Measurements from ENCODE around the gene FOCAD.

The FOCAD gene

GRCh38 chr9:20791682-20792081 lies 107.6 kb downstream of the FOCAD start:
- DNase-seq, result no peak

GRCh38 chr9:20804489-20805250 lies 120.6 kb downstream of the FOCAD start:
- no peak for DNase-seq

GRCh38 chr9:20805766-20806165 lies 121.7 kb downstream of the FOCAD start:
- peak in 1 of 2 experiments; percentile 33 for DNase-seq

GRCh38 chr9:20808002-20808401 lies 123.9 kb downstream of the FOCAD start:
- no peak for DNase-seq

GRCh38 chr9:20811872-20812271 lies 127.8 kb downstream of the FOCAD start:
- no peak for DNase-seq

- DNase-seq, result no peak
Observed at GRCh38 chr9:20815923-20816703, 132.1 kb downstream of the FOCAD start.

- no peak for DNase-seq
Observed at GRCh38 chr9:20823051-20823450, 139.0 kb downstream of the FOCAD start.

- no peak for DNase-seq
Observed at GRCh38 chr9:20831028-20831427, 147.0 kb downstream of the FOCAD start.

- no peak for DNase-seq
Observed at GRCh38 chr9:20832775-20833174, 148.7 kb downstream of the FOCAD start.

- no peak for DNase-seq
Observed at GRCh38 chr9:20835377-20836286, 151.6 kb downstream of the FOCAD start.

GRCh38 chr9:20837166-20837565 lies 153.1 kb downstream of the FOCAD start:
- no peak for DNase-seq

- DNase-seq, result no peak
Observed at GRCh38 chr9:20838218-20838617, 154.2 kb downstream of the FOCAD start.

- DNase-seq, result no peak
Observed at GRCh38 chr9:20844916-20845315, 160.9 kb downstream of the FOCAD start.

- DNase-seq, result no peak
Observed at GRCh38 chr9:20848490-20848889, 164.4 kb downstream of the FOCAD start.

GRCh38 chr9:20853866-20854265 lies 169.8 kb downstream of the FOCAD start:
- no peak for DNase-seq

- DNase-seq, result no peak
Observed at GRCh38 chr9:20854444-20854843, 170.4 kb downstream of the FOCAD start.

GRCh38 chr9:20863945-20864344 lies 179.9 kb downstream of the FOCAD start:
- no peak for DNase-seq

- no peak for DNase-seq
Observed at GRCh38 chr9:20865347-20865746, 181.3 kb downstream of the FOCAD start.

- DNase-seq, result no peak
Observed at GRCh38 chr9:20870115-20870514, 186.1 kb downstream of the FOCAD start.

GRCh38 chr9:20872340-20872977 lies 188.4 kb downstream of the FOCAD start:
- DNase-seq, result no peak

- DNase-seq, result no peak
Observed at GRCh38 chr9:20873240-20873865, 189.3 kb downstream of the FOCAD start.

GRCh38 chr9:20880271-20880670 lies 196.2 kb downstream of the FOCAD start:
- DNase-seq, result no peak
